ENCODE results near the gene FA2H.
A peak's percentile ranks its signal among the peaks of the same experiment; 100 is the strongest.

Gene FA2H

DNA sequence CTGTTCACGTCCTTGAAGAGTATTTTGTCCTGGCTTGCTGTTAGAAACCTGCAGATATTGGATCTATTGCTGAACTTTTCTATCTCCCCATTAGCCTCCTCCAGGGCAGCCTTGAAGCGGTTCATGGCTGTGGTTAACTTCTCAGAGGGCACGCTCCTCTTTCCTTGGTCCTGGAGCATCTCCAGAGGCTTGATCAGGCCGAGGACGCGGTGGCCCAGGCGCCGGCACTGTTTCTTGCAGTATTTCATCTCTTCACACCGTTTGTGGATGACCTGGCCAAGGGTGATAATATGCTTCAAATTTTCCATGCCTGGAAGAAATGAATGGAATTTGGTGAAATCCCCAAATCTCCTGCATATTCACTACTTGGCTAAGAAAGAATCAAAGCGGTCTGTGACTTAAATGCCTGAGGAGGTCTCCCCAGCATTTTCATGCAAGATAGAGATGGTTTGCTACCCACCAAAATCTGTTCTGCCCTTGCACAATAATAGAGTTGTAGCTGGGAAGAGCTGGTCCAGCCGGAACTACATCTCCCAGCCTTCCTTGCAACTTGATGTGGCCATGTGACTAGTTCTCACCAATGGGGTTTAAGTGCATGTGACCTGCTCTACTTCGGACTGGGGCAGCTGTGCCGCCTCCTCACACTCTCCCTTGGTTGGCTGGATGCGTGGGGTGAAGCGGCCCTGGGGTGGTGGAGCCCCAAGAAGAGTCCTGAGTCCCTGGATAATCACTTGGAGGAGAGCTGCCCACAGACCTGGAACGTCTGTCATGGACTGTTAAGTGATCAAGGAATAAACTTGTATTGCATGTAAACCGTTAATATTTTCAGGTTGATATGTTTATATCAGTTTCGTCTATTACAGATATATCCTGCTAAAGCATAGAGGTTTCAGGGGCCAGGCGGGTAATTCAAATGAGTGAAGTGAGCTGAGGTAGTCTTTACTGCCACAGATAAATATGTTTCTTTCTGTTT lies 78.9 kb downstream of the FA2H start:
- TF ChIP-seq POLR2AphosphoS5 (IDR thresholded peaks at IDR 0.05; ENCODE audit: low read depth) (no peak), GABPA (IDR thresholded peaks at IDR 0.05; ENCODE audit: low read depth) (no peak), SPI1 (IDR thresholded peaks at IDR 0.05; ENCODE audit: borderline replicate concordance, low read depth) (no peak)
- TF ChIP-seq, protein P1, sequence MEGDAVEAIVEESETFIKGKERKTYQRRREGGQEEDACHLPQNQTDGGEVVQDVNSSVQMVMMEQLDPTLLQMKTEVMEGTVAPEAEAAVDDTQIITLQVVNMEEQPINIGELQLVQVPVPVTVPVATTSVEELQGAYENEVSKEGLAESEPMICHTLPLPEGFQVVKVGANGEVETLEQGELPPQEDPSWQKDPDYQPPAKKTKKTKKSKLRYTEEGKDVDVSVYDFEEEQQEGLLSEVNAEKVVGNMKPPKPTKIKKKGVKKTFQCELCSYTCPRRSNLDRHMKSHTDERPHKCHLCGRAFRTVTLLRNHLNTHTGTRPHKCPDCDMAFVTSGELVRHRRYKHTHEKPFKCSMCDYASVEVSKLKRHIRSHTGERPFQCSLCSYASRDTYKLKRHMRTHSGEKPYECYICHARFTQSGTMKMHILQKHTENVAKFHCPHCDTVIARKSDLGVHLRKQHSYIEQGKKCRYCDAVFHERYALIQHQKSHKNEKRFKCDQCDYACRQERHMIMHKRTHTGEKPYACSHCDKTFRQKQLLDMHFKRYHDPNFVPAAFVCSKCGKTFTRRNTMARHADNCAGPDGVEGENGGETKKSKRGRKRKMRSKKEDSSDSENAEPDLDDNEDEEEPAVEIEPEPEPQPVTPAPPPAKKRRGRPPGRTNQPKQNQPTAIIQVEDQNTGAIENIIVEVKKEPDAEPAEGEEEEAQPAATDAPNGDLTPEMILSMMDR (IDR thresholded peaks at IDR 0.05; ENCODE audit: insufficient read depth, low read length), result no peak
- TF ChIP-seq, protein P2, sequence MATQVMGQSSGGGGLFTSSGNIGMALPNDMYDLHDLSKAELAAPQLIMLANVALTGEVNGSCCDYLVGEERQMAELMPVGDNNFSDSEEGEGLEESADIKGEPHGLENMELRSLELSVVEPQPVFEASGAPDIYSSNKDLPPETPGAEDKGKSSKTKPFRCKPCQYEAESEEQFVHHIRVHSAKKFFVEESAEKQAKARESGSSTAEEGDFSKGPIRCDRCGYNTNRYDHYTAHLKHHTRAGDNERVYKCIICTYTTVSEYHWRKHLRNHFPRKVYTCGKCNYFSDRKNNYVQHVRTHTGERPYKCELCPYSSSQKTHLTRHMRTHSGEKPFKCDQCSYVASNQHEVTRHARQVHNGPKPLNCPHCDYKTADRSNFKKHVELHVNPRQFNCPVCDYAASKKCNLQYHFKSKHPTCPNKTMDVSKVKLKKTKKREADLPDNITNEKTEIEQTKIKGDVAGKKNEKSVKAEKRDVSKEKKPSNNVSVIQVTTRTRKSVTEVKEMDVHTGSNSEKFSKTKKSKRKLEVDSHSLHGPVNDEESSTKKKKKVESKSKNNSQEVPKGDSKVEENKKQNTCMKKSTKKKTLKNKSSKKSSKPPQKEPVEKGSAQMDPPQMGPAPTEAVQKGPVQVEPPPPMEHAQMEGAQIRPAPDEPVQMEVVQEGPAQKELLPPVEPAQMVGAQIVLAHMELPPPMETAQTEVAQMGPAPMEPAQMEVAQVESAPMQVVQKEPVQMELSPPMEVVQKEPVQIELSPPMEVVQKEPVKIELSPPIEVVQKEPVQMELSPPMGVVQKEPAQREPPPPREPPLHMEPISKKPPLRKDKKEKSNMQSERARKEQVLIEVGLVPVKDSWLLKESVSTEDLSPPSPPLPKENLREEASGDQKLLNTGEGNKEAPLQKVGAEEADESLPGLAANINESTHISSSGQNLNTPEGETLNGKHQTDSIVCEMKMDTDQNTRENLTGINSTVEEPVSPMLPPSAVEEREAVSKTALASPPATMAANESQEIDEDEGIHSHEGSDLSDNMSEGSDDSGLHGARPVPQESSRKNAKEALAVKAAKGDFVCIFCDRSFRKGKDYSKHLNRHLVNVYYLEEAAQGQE (IDR thresholded peaks at IDR 0.05; ENCODE audit: insufficient replicate concordance, low read depth), result no peak
- Histone ChIP-seq H3K27ac (replicated peaks) (no peak overlapping the region), H3K27me3 (ENCODE audit: insufficient read depth, poor library complexity, severe bottlenecking) (no peaks in the 10 kb centered on the region), H3K4me3 (replicated peaks; ENCODE audit: insufficient read depth, low read length) (no peak overlapping the region)
- peak; percentile 89 to 92 for DNase-seq (ENCODE audit: low read depth in 1 of 2, low spot score in 1 of 2)

DNA sequence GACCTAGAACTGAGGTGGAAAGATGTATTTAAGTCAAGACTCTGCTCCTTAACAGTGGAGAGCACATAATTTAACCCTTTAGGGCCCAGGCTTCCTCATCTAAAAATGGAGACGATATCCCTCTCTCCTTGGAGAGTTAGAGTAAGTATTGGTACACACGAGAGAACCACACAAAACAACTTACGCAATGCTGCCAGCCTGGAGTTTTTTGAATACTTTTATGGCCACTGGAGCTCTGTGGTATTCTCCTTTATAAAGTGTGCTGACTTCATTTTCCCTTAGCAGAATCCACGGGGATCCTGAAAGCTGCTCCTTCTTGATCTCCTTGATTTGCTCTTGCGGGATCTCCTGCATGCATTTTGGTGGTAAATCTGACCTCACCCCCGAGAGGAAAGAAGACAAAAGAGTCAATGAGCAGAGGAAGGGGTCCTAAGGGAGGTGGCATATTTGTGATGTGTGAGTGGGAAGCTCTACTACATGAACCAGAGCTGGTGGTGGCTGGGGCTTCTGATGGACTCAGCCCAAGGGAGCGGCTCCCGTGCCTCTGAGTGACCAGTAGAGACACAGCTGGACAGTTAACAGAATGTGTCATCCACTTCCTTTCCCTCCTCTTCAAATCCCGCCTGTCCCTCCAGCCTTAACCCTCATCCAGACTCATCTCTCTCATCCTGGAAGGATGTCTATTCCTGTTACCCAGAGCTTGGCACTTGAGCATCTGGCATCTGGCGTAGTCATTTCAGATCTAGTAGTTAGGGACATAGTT lies 83.3 kb downstream of the FA2H start:
- TF ChIP-seq, protein P1 (IDR thresholded peaks at IDR 0.05; ENCODE audit: insufficient read depth, low read length), result no peak
- Histone ChIP-seq H3K27ac (replicated peaks) (no peak overlapping the region), H3K27me3 (ENCODE audit: insufficient read depth, poor library complexity, severe bottlenecking) (no peaks in the 10 kb centered on the region), H3K4me3 (replicated peaks; ENCODE audit: insufficient read depth, low read length) (no peak overlapping the region)
- DNase-seq (ENCODE audit: low read depth in 1 of 2, low spot score in 1 of 2), result no peak

DNA sequence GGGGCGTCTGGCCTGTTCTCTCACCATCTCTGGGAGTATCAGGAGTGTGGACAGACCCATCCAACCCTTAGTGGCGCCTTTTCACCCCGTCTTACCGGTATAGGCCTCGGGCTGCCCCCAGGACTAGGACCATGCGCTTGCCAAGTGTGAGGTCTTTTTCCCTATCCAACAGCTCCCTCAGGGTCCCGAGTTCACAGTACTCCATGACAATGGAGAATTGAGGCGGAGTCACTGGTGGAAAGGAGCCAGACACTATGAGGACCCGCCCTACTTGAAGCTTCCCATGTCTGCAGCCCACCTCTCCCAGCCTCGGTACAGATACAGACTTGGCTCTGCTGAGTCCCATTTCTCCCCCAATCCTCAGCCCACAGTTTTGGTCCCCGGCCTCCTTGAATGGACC lies 92.1 kb downstream of the FA2H start:
- H3K27me3 ChIP-seq (ENCODE audit: insufficient read depth, poor library complexity, severe bottlenecking), result no peaks in the 10 kb centered on the region
- no peak overlapping the region for H3K4me3 ChIP-seq (replicated peaks; ENCODE audit: insufficient read depth, low read length)
- DNase-seq (ENCODE audit: low read depth in 1 of 2, low spot score in 1 of 2), result no peak
- H3K27ac ChIP-seq (replicated peaks), result no peak overlapping the region
- TF ChIP-seq GABPA (IDR thresholded peaks at IDR 0.05; ENCODE audit: low read depth), result no peak

DNA sequence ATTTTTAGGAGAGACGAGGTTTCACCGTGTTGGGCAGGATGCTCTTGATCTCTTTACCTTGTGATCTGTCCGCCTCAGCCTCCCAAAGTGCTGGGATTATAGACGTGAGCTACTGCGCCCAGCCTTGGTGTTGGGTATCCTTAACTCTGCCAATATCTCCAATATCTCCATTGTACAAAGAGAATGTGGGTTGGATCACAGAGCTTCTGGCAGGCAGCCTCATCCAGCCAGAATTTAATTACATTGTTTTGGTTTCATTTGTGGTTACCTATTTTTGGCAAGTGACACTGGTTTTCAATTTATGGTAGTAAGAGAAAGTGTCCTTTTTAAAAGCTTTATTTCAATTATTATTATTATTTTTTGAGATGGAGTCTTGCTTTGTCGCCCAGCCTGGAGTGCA lies 93.9 kb downstream of the FA2H start:
- no peak for DNase-seq (ENCODE audit: low read depth in 1 of 2, low spot score in 1 of 2)
- Histone ChIP-seq H3K27me3 (ENCODE audit: insufficient read depth, poor library complexity, severe bottlenecking) (no peaks in the 10 kb centered on the region), H3K4me3 (replicated peaks; ENCODE audit: insufficient read depth, low read length) (no peak overlapping the region), H3K27ac (replicated peaks) (no peak overlapping the region)
- TF ChIP-seq GABPA (IDR thresholded peaks at IDR 0.05; ENCODE audit: low read depth), result no peak
- no peak for TF ChIP-seq SPI1 (IDR thresholded peaks at IDR 0.05; ENCODE audit: borderline replicate concordance, low read depth)
- TF ChIP-seq, protein P1 (IDR thresholded peaks at IDR 0.05; ENCODE audit: insufficient read depth, low read length), result no peak
- TF ChIP-seq, protein P2 (IDR thresholded peaks at IDR 0.05; ENCODE audit: insufficient replicate concordance, low read depth), result no peak
- TF ChIP-seq POLR2AphosphoS5 (IDR thresholded peaks at IDR 0.05; ENCODE audit: low read depth), result no peak

Data from HL-60 (cell line).